ENCODE data around the gene TMTC2.
A peak's percentile ranks its signal among the peaks of the same experiment; 100 is the strongest.

TMTC2 gene

DNA sequence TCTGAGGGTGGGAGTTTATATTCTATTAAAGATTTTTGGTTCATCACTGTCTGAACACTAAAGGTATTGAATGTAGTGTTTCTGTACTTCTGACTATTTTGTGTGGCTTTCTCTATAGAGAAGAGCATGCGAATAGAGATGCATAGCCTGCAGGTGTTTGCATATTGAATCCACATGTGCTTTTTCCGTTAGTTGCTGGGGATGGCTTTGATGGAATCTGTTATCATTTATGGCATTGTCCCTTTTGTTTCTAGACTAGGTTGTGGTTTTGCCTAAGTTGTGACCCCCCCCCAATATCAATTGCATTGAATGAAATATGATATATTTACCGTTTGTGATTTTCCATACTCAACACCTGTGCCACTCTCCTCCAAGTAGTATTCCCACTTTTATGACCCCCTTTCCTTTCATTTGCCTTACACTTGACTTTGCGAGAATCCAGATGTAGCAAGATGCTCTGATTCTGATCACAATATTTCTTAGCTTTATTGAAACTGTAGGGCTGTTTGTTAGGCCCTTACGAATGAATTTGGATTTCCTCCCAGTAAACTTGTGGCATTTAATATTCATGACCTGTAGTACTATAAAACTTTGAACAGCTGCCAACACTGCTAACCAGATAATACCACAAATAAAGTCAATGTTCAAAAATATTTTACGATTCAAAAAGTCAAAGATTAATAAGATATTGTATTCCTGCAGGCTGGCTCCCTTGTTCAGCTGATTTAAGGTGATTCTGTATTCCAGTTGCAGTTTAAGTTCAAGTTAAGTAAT lies 176.4 kb downstream of the TMTC2 start:
- TF ChIP-seq, protein P1, sequence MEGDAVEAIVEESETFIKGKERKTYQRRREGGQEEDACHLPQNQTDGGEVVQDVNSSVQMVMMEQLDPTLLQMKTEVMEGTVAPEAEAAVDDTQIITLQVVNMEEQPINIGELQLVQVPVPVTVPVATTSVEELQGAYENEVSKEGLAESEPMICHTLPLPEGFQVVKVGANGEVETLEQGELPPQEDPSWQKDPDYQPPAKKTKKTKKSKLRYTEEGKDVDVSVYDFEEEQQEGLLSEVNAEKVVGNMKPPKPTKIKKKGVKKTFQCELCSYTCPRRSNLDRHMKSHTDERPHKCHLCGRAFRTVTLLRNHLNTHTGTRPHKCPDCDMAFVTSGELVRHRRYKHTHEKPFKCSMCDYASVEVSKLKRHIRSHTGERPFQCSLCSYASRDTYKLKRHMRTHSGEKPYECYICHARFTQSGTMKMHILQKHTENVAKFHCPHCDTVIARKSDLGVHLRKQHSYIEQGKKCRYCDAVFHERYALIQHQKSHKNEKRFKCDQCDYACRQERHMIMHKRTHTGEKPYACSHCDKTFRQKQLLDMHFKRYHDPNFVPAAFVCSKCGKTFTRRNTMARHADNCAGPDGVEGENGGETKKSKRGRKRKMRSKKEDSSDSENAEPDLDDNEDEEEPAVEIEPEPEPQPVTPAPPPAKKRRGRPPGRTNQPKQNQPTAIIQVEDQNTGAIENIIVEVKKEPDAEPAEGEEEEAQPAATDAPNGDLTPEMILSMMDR (IDR thresholded peaks at IDR 0.05; ENCODE audit: low read depth, low read length, missing control alignments): no peak
- Histone ChIP-seq H3K27ac (no peak overlapping the region), H3K36me3 (replicated peaks) (no peaks in the 10 kb centered on the region), H3K4me3 (ENCODE audit: low read depth, low read length) (no peak overlapping the region), H3K27me3 (replicated peaks) (no peaks in the 10 kb centered on the region)
- no peak for DNase-seq
- in situ Hi-C loops (cut with HindIII; ENCODE audit: low pct_ligation_motif_present, low sequenced_read_pairs): no loop called here

DNA sequence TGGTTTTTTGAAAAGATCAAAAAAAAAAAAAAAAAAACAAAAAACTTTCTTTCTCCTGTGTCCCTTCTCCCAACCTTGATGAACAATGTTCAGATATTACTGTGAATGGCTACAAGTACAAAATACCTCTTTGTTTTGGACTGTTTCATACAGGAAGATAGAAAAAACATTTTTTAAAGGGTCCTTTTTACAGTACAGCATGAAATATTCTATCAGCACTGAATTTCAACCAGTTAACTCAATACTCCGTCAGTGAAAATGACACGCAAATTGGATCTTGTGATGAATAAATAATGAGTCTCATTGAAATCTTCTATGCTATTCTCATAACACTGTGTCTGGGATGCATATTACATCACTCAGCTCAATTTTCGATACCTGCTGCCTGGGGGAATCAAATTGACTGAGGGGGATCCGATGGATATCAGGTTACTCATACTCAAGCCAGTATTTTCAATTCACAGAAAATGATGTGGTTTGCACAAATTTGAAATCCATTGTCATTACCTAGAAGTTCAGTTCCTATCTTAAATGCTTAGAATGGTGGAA lies 179.6 kb downstream of the TMTC2 start:
- TF ChIP-seq, protein P1 (IDR thresholded peaks at IDR 0.05; ENCODE audit: low read depth, low read length, missing control alignments): no peak
- no peak for DNase-seq
- Histone ChIP-seq H3K27ac (no peak overlapping the region), H3K4me3 (ENCODE audit: low read depth, low read length) (no peak overlapping the region), H3K27me3 (replicated peaks) (no peaks in the 10 kb centered on the region), H3K36me3 (replicated peaks) (no peaks in the 10 kb centered on the region)
- in situ Hi-C loops (cut with HindIII; ENCODE audit: low pct_ligation_motif_present, low sequenced_read_pairs): no loop called here

DNA sequence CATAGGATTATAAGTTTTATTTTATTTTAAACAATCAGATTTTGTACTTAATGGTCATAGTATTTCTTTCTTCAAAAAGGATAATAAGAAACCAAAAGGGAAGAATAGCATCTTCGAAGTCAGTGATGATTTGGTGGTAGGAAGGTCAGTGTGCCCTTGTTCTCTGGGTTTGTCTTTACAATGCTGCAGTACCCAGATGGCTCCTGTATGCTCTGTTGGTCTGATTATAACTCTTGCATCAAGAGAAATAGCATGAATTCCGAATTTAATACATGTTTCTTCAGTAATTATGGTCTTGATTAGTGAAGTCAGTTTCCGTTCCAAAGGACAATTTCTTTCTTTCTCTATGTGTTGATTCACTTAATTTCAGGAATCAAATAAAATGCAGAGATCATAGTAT lies 180.2 kb downstream of the TMTC2 start:
- Histone ChIP-seq H3K4me3 (ENCODE audit: low read depth, low read length) (no peak overlapping the region), H3K27ac (no peak overlapping the region), H3K36me3 (replicated peaks) (no peaks in the 10 kb centered on the region), H3K27me3 (replicated peaks) (no peaks in the 10 kb centered on the region)
- in situ Hi-C loops (cut with HindIII; ENCODE audit: low pct_ligation_motif_present, low sequenced_read_pairs): no loop called here
- TF ChIP-seq, protein P1 (IDR thresholded peaks at IDR 0.05; ENCODE audit: low read depth, low read length, missing control alignments): no peak
- no peak for DNase-seq

DNA sequence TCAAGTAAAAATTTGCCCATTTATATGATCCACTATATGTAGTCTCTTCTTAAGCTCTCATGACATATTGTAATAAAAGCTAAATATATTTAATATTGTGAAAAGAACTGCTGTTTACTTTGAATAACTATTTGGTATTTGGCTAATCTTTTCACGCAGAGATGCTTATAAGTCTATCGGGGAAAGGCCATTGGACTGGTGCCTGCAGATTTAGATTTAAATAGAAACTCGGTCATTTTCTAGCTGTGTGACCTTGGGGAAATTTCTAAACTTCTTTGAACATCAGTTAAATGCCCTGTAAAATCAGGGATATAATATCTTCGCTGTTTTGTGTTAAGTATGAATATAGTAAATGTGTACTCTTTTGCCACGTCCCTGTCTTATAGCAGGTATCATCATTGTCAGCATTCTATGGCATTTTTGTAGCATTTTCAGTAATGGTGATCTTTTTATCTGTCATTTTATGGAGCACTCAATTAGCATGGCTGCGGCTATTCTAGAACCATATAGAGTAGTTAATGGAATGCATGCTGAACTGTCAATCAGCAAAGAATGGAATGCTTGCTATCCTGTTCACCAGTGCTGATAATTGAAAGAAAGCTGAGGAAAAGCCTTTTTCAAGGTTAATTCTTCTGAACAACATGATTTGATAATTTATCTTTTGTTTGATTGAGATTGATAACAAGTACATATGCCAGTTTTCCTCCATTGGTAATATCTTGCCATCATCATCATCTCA lies 181.2 kb downstream of the TMTC2 start:
- TF ChIP-seq, protein P1 (IDR thresholded peaks at IDR 0.05; ENCODE audit: low read depth, low read length, missing control alignments): no peak
- Histone ChIP-seq H3K4me3 (ENCODE audit: low read depth, low read length) (no peak overlapping the region), H3K27me3 (replicated peaks) (no peaks in the 10 kb centered on the region), H3K36me3 (replicated peaks) (no peaks in the 10 kb centered on the region), H3K27ac (no peak overlapping the region)
- peak; percentile 12 for DNase-seq
- in situ Hi-C loops (cut with HindIII; ENCODE audit: low pct_ligation_motif_present, low sequenced_read_pairs): no loop called here

DNA sequence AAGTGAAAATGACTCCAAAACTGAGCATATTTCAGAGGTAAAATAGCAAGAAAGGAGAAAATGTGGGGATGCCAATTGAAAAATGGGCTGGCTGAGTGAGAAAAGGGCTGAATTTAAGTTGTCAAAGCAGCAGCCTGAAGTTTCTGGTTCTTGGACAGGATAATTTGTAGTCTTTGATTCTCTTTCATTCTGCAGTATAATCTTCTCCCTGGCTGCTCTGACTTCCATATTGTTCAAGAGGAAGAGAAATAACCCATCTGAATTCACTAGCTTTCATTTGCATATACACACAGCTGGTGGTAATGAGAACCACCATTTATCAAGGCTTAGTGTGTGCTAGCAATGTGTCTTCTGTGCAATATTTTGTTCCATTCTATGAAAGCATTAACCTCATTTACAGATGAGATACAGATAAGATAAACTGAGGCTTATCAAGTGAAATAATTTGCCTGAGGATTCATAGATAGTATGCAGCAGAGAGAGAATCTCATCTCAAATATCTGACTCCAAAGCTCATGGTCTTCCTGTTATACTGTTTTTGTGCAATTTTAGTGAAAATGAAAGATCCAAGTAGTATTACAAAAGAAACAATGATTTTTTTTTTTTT lies 184.2 kb downstream of the TMTC2 start:
- H3K36me3 ChIP-seq (replicated peaks): no peaks in the 10 kb centered on the region
- TF ChIP-seq, protein P1 (IDR thresholded peaks at IDR 0.05; ENCODE audit: low read depth, low read length, missing control alignments): no peak
- H3K4me3 ChIP-seq (ENCODE audit: low read depth, low read length): no peak overlapping the region
- no peak overlapping the region for H3K27ac ChIP-seq
- in situ Hi-C loops (cut with HindIII; ENCODE audit: low pct_ligation_motif_present, low sequenced_read_pairs): no loop called here
- DNase-seq: no peak
- no peaks in the 10 kb centered on the region for H3K27me3 ChIP-seq (replicated peaks)
